GM23338 (cell line): ENCODE data around the gene PLSCR2.

ENCODE experiments used
- EZH2 ChIP-seq: fragments of 200-600 bp; sonication (generic); IDR thresholded peaks from one replicate; pipeline ENCODE4 v1.8.0; 2017; ENCODE audit warnings: antibody characterized with exemption, mild to moderate bottlenecking, low read depth; ENCODE audit not compliant: unreplicated experiment
- POLR2AphosphoS5 ChIP-seq: IDR thresholded peaks from 2 replicates; pipeline ENCODE4 v1.6.1; 2016; ENCODE audit warnings: antibody characterized with exemption, low read depth
- ZNF114 ChIP-seq: fragments of 250-450 bp; sonication (Bioruptor Pico); IDR thresholded peaks from 2 replicates; pipeline ENCODE4 v1.5.0; 2020; ENCODE audit warnings: mild to moderate bottlenecking, moderate library complexity
- TF ChIP-seq, protein P1 (sequence below), 2 experiments: fragments of 200-600 bp in 1 of 2; sonication (generic) in 1 of 2; conservative IDR thresholded peaks; 2 replicates each; pipeline versions ENCODE4 v1.5.1 to v1.6.1; 2016 to 2017; ENCODE audit warnings: antibody characterized with exemption in 2 of 2, low read depth in 2 of 2, mild to moderate bottlenecking in 2 of 2, moderate library complexity in 1 of 2

DNA sequence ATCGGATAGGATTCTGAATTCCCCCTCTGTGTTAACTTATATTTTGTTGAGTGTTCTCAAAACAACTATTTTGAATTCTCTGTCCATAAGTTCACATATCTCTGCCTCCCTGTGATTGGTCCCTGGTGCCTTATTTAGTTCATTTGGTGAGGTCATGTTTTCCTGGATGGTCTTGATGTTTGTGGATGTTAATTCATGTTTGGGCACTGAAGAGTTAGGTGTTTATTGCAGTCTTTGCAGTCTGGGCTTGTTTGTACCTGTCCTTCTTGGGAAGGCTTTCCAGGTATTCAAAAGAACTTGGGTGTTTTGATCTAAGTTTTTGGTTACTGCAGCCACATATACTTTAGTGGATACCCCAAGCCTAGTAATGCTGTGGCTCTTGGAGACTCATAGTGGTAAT, 23.3 kb downstream of the PLSCR2 start:
- TF ChIP-seq, protein P1, sequence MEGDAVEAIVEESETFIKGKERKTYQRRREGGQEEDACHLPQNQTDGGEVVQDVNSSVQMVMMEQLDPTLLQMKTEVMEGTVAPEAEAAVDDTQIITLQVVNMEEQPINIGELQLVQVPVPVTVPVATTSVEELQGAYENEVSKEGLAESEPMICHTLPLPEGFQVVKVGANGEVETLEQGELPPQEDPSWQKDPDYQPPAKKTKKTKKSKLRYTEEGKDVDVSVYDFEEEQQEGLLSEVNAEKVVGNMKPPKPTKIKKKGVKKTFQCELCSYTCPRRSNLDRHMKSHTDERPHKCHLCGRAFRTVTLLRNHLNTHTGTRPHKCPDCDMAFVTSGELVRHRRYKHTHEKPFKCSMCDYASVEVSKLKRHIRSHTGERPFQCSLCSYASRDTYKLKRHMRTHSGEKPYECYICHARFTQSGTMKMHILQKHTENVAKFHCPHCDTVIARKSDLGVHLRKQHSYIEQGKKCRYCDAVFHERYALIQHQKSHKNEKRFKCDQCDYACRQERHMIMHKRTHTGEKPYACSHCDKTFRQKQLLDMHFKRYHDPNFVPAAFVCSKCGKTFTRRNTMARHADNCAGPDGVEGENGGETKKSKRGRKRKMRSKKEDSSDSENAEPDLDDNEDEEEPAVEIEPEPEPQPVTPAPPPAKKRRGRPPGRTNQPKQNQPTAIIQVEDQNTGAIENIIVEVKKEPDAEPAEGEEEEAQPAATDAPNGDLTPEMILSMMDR (conservative IDR thresholded peaks at IDR 0.05; ENCODE audit: low read depth in 2 of 2) = no peak
- TF ChIP-seq ZNF114 (CRISPR knock-in tag) (no peak), POLR2AphosphoS5 (no peak), EZH2 (no peak)
